ENCODE measurements around the gene DEUP1. TPM values are rescaled to one million over a fixed set of nuclear protein-coding genes. Genes with fewer than 3 reads are reported as not detected.

The DEUP1 gene
- total and polyA plus RNA-seq, 9 of the 15 experiments (the other 6 are each of a cell fraction or from before 2014, with no cell fraction given): 1.4 to 10.9 (median 9.3) TPM

DNA sequence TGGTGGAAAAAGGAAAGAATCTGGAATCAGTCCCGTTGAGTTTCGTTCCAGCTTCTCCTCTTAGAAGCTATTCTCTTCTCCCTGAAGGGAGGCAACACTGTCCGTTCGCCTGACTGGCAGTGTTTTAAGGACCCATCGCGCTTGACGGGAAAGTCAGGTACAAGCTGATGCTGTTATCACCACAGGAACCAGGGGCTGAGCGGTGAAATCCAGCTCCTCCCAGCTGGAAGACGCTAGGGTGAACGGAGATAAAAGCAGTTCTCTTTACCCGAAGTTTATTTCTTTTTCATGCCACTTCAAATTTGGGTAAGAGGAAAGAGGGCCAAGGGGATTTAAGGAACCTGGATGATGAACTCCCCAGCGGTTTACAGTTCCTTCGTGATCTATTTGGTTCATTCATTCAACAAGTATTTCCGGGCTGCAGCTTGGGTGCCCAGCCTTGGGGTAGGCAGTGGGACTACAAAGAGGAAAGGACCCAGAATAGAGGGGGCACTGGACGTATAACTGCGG is 551 bp upstream of the DEUP1 start (continued):
- TF ChIP-seq, protein P1, sequence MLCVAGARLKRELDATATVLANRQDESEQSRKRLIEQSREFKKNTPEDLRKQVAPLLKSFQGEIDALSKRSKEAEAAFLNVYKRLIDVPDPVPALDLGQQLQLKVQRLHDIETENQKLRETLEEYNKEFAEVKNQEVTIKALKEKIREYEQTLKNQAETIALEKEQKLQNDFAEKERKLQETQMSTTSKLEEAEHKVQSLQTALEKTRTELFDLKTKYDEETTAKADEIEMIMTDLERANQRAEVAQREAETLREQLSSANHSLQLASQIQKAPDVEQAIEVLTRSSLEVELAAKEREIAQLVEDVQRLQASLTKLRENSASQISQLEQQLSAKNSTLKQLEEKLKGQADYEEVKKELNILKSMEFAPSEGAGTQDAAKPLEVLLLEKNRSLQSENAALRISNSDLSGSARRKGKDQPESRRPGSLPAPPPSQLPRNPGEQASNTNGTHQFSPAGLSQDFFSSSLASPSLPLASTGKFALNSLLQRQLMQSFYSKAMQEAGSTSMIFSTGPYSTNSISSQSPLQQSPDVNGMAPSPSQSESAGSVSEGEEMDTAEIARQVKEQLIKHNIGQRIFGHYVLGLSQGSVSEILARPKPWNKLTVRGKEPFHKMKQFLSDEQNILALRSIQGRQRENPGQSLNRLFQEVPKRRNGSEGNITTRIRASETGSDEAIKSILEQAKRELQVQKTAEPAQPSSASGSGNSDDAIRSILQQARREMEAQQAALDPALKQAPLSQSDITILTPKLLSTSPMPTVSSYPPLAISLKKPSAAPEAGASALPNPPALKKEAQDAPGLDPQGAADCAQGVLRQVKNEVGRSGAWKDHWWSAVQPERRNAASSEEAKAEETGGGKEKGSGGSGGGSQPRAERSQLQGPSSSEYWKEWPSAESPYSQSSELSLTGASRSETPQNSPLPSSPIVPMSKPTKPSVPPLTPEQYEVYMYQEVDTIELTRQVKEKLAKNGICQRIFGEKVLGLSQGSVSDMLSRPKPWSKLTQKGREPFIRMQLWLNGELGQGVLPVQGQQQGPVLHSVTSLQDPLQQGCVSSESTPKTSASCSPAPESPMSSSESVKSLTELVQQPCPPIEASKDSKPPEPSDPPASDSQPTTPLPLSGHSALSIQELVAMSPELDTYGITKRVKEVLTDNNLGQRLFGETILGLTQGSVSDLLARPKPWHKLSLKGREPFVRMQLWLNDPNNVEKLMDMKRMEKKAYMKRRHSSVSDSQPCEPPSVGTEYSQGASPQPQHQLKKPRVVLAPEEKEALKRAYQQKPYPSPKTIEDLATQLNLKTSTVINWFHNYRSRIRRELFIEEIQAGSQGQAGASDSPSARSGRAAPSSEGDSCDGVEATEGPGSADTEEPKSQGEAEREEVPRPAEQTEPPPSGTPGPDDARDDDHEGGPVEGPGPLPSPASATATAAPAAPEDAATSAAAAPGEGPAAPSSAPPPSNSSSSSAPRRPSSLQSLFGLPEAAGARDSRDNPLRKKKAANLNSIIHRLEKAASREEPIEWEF (CRISPR knock-in tag; IDR thresholded peaks at IDR 0.05): no peak
- TF ChIP-seq ZNF121 (CRISPR knock-in tag; conservative IDR thresholded peaks at IDR 0.05): no peak
- TF ChIP-seq ZNF274 (IDR thresholded peaks at IDR 0.05; ENCODE audit: borderline replicate concordance, low read depth, low read length): no peak
- TF ChIP-seq, protein P2, sequence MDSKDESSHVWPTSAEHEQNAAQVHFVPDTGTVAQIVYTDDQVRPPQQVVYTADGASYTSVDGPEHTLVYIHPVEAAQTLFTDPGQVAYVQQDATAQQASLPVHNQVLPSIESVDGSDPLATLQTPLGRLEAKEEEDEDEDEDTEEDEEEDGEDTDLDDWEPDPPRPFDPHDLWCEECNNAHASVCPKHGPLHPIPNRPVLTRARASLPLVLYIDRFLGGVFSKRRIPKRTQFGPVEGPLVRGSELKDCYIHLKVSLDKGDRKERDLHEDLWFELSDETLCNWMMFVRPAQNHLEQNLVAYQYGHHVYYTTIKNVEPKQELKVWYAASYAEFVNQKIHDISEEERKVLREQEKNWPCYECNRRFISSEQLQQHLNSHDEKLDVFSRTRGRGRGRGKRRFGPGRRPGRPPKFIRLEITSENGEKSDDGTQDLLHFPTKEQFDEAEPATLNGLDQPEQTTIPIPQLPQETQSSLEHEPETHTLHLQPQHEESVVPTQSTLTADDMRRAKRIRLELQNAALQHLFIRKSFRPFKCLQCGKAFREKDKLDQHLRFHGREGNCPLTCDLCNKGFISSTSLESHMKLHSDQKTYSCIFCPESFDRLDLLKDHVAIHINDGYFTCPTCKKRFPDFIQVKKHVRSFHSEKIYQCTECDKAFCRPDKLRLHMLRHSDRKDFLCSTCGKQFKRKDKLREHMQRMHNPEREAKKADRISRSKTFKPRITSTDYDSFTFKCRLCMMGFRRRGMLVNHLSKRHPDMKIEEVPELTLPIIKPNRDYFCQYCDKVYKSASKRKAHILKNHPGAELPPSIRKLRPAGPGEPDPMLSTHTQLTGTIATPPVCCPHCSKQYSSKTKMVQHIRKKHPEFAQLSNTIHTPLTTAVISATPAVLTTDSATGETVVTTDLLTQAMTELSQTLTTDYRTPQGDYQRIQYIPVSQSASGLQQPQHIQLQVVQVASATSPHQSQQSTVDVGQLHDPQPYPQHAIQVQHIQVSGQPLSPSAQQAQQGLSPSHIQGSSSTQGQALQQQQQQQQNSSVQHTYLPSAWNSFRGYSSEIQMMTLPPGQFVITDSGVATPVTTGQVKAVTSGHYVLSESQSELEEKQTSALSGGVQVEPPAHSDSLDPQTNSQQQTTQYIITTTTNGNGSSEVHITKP (IDR thresholded peaks at IDR 0.05; ENCODE audit: partially characterized antibody): no peak
- TF ChIP-seq ARID2 (IDR thresholded peaks at IDR 0.05): no peak
- no peak for TF ChIP-seq ZFP30 (CRISPR knock-in tag; IDR thresholded peaks at IDR 0.05; ENCODE audit: borderline replicate concordance)
- no peak for TF ChIP-seq TAF9B (IDR thresholded peaks at IDR 0.05; ENCODE audit: partially characterized antibody)
- TF ChIP-seq MTF1 (CRISPR knock-in tag; IDR thresholded peaks at IDR 0.05; ENCODE audit: borderline replicate concordance): no peak
- TF ChIP-seq ZNF175 (CRISPR knock-in tag; IDR thresholded peaks at IDR 0.05; ENCODE audit: low read depth): no peak
- no peak for TF ChIP-seq ZNF239 (CRISPR knock-in tag; IDR thresholded peaks at IDR 0.05)
- TF ChIP-seq, protein P3, sequence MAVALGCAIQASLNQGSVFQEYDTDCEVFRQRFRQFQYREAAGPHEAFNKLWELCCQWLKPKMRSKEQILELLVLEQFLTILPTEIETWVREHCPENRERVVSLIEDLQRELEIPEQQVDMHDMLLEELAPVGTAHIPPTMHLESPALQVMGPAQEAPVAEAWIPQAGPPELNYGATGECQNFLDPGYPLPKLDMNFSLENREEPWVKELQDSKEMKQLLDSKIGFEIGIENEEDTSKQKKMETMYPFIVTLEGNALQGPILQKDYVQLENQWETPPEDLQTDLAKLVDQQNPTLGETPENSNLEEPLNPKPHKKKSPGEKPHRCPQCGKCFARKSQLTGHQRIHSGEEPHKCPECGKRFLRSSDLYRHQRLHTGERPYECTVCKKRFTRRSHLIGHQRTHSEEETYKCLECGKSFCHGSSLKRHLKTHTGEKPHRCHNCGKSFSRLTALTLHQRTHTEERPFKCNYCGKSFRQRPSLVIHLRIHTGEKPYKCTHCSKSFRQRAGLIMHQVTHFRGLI (CRISPR knock-in tag; IDR thresholded peaks at IDR 0.05): no peak
- TF ChIP-seq, protein P4, sequence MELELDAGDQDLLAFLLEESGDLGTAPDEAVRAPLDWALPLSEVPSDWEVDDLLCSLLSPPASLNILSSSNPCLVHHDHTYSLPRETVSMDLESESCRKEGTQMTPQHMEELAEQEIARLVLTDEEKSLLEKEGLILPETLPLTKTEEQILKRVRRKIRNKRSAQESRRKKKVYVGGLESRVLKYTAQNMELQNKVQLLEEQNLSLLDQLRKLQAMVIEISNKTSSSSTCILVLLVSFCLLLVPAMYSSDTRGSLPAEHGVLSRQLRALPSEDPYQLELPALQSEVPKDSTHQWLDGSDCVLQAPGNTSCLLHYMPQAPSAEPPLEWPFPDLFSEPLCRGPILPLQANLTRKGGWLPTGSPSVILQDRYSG (tag; conservative IDR thresholded peaks at IDR 0.05; ENCODE audit: low read depth): no peak
- TF ChIP-seq ZNF23 (CRISPR knock-in tag; IDR thresholded peaks at IDR 0.05): no peak
- no peak for TF ChIP-seq HNRNPK (IDR thresholded peaks at IDR 0.05; ENCODE audit: low read depth, low read length, poor library complexity, severe bottlenecking)
- TF ChIP-seq FOXM1 (IDR thresholded peaks at IDR 0.05; ENCODE audit: low read depth): no peak
- no peak for TF ChIP-seq FOXM1 (CRISPR knock-in tag; IDR thresholded peaks at IDR 0.05; ENCODE audit: low read depth)
